Right renal cortex interstitium (tissue), 3 donors: ENCODE measurements around the gene CARHSP1. TPM values are rescaled to one million over a fixed set of nuclear protein-coding genes. Genes with fewer than 3 reads are reported as not detected.

Experiments
- polyA plus RNA-seq, 3 donors: library from polyadenylated mRNA; unstranded; fragments of 120-200 nt; gene quantifications; one replicate each; pipeline ENCODE4 v1.2.1, GENCODE V29; 2013; ENCODE audit not compliant: insufficient read length in 3 of 3

The CARHSP1 gene
- polyA plus RNA-seq, 3 donors = 64.9 to 74.6 (median 65.4) TPM

Other genes with a start within 250 kb of the CARHSP1 start
- gene METTL22, start 247.3 kb downstream of the CARHSP1 start, polyA plus RNA-seq = 10 to 100 TPM; 15.5 to 17.2 (median 15.7) TPM
- gene ABAT, start 194.4 kb downstream of the CARHSP1 start, polyA plus RNA-seq = 10 to 100 TPM; 55.4 to 75.3 (median 69.7) TPM
- gene TMEM186, start 71.4 kb downstream of the CARHSP1 start, polyA plus RNA-seq = 10 to 100 TPM; 15.3 to 17.1 (median 16.5) TPM
- 10 to 100 TPM; 19.7 to 23.6 (median 22.3) TPM for gene PMM2, start 71.2 kb downstream of the CARHSP1 start, polyA plus RNA-seq
- gene LITAFD, start 13.3 kb upstream of the CARHSP1 start, polyA plus RNA-seq = not detected
- gene USP7, start 94.9 kb upstream of the CARHSP1 start, polyA plus RNA-seq = 100 to 1,000 TPM; 112 to 124 (median 120) TPM
- 10 to 100 TPM; 48.1 to 49.0 (median 48.6) TPM for gene HAPSTR1, start 222.6 kb upstream of the CARHSP1 start, polyA plus RNA-seq